Central memory CD8-positive, alpha-beta T cell (primary cell): ENCODE data around the gene C1orf141.

Experiments used
- ATAC-seq: fragments of 150-1000 bp; cut with Tn5 transposase; replicated peaks from 2 replicates; pipeline ENCODE4 v1.10.0; 2022; ENCODE audit warnings: mild to moderate bottlenecking, moderate FRiP score, moderate number of reproducible peaks; ENCODE audit not compliant: poor library complexity, severe bottlenecking; ENCODE audit errors: extremely low read depth
- DNase-seq, 2 donors: peaks; one replicate each; pipeline ENCODE4 v3.0.0; 2021; ENCODE audit warnings: low spot score in 2 of 2
- H3K27ac Mint-ChIP-seq: one replicate; pipeline ENCODE4 v1.8.0; 2022; ENCODE audit warnings: low read depth, mild to moderate bottlenecking, moderate library complexity, mixed read lengths
- H3K27me3 Mint-ChIP-seq: one replicate; pipeline ENCODE4 v1.8.0; 2022; ENCODE audit warnings: mixed read lengths
- H3K36me3 Mint-ChIP-seq: one replicate; pipeline ENCODE4 v1.8.0; 2022; ENCODE audit warnings: mild to moderate bottlenecking, moderate library complexity, mixed read lengths; ENCODE audit not compliant: insufficient read depth
- H3K4me1 Mint-ChIP-seq: one replicate; pipeline ENCODE4 v1.8.0; 2022; ENCODE audit warnings: mixed read lengths
- H3K4me3 Mint-ChIP-seq: one replicate; pipeline ENCODE4 v1.8.0; 2022; ENCODE audit warnings: mild to moderate bottlenecking, moderate library complexity, mixed read lengths
- H3K9me3 Mint-ChIP-seq: one replicate; pipeline ENCODE4 v1.8.0; 2022; ENCODE audit warnings: mixed read lengths

Gene C1orf141

GRCh38 chr1:67138813-67139499 is 4.2 kb upstream of the C1orf141 start:
- Mint-ChIP-seq H3K27me3 (peaks cover 13% of the 10 kb centered on the region), H3K27ac (no peak overlapping the region)
- no peak for ATAC-seq

GRCh38 chr1:67137307-67137753 is 2.6 kb upstream of the C1orf141 start:
- ATAC-seq: no peak
- Mint-ChIP-seq H3K36me3 (no peaks in the 10 kb centered on the region), H3K4me3 (no peak overlapping the region), H3K9me3 (no peaks in the 10 kb centered on the region), H3K27me3 (peaks cover 13% of the 10 kb centered on the region), H3K27ac (no peak overlapping the region), H3K4me1 (peaks cover 11% of the 10 kb centered on the region)
- no peak for DNase-seq

More at GRCh38 chr1:67138813-67139499, 4.2 kb upstream of the C1orf141 start:
- no peak overlapping the region for H3K4me3 Mint-ChIP-seq
- H3K9me3 Mint-ChIP-seq: no peaks in the 10 kb centered on the region
- DNase-seq: no peak
- no peaks in the 10 kb centered on the region for H3K36me3 Mint-ChIP-seq
- peaks cover 24% of the 10 kb centered on the region for H3K4me1 Mint-ChIP-seq

- Mint-ChIP-seq H3K9me3 (no peaks in the 10 kb centered on the region), H3K27me3 (peaks cover 13% of the 10 kb centered on the region), H3K27ac (no peak overlapping the region), H3K36me3 (no peaks in the 10 kb centered on the region), H3K4me3 (no peak overlapping the region), H3K4me1 (peaks cover 6% of the 10 kb centered on the region)
- no peak for ATAC-seq
- DNase-seq: no peak
These were observed 584 bp upstream of the C1orf141 start for GRCh38 chr1:67135354-67135753.

DNA sequence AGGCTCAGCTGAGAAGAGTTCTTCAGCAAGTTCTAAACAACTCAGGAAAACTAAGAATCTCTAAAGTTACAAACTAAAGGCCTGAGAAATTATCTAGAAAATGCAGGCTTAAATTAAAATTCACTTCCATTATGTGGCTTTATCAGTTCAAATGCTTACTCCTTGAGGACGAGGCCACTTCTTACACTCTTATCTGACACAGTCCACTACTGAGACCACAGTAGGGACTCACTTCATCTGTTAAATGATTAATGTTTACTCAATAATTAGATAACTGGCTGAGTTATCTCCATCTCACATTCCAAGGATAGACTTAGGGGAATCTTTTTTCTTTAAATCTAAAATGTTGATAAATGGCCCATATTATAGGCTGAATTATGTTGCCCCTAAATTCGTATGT is 1.6 kb downstream of the C1orf141 start:
- Mint-ChIP-seq H3K4me3 (no peak overlapping the region), H3K36me3 (no peaks in the 10 kb centered on the region), H3K27me3 (peaks cover 13% of the 10 kb centered on the region), H3K4me1 (peaks cover 6% of the 10 kb centered on the region), H3K27ac (no peak overlapping the region), H3K9me3 (no peaks in the 10 kb centered on the region)
- no peak for DNase-seq
- ATAC-seq: no peak

DNA sequence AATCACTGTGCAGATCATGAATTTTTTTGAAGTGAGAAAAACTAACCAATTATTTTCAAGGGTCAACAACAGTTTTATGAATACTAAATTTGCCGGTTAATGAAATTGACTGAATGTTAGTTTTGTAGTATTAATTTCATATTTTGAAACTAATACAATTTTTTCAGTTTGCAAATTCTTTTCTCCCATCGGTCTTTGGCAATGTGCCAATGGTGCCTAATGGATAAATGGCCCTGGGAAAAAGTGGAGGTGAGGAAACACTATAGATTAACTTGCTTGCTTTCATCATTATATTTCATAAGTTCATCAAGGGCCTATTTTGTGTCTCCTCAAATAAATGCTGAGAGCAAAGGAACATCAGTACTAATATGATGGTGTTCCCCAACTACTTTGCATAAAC is 4.1 kb downstream of the C1orf141 start:
- DNase-seq: no peak
- Mint-ChIP-seq H3K27ac (no peak overlapping the region), H3K9me3 (no peaks in the 10 kb centered on the region), H3K4me3 (no peak overlapping the region), H3K4me1 (peaks cover 6% of the 10 kb centered on the region), H3K36me3 (no peaks in the 10 kb centered on the region), H3K27me3 (peaks cover 13% of the 10 kb centered on the region)
- no peak for ATAC-seq

GRCh38 chr1:67126974-67127373 is 7.8 kb downstream of the C1orf141 start:
- no peak overlapping the region for H3K4me3 Mint-ChIP-seq
- no peaks in the 10 kb centered on the region for H3K4me1 Mint-ChIP-seq
- no peaks in the 10 kb centered on the region for H3K9me3 Mint-ChIP-seq
- no peaks in the 10 kb centered on the region for H3K27me3 Mint-ChIP-seq
- no peak overlapping the region for H3K27ac Mint-ChIP-seq
- DNase-seq: no peak
- H3K36me3 Mint-ChIP-seq: no peaks in the 10 kb centered on the region
- no peak for ATAC-seq

DNA sequence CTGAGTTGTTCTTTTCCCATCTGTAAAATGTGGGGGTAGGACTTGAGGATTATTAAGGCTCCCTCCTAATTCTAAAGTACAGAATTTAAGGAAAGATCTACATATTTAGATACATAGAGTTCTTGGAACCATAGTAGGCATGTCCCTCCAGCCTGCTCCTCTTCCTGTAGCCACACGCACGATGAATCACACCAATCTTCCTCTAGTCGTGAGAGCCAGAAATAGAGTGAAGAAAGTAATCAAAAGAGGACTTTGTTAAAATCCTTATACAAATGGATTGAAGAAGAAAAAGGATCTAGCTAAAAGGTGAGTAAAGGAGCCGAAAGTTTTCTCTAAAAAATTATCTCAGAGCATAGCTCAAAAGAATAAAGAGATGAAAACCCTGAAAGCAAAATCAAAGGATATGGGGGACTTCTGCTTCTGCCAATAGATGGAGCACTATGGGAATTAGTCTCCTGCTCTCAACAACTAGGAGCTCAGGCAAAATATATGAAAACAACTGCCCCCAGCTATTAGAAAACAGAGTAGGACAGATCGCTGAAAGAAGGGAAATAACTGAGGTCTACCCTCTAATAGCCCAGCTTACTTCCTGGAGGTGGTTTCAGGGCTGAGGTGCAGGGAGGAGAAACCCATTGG is 8.5 kb downstream of the C1orf141 start:
- H3K4me3 Mint-ChIP-seq: no peak overlapping the region
- no peaks in the 10 kb centered on the region for H3K36me3 Mint-ChIP-seq
- no peaks in the 10 kb centered on the region for H3K4me1 Mint-ChIP-seq
- H3K27ac Mint-ChIP-seq: no peak overlapping the region
- no peak for DNase-seq
- no peak for ATAC-seq
- no peaks in the 10 kb centered on the region for H3K27me3 Mint-ChIP-seq
- H3K9me3 Mint-ChIP-seq: no peaks in the 10 kb centered on the region

DNA sequence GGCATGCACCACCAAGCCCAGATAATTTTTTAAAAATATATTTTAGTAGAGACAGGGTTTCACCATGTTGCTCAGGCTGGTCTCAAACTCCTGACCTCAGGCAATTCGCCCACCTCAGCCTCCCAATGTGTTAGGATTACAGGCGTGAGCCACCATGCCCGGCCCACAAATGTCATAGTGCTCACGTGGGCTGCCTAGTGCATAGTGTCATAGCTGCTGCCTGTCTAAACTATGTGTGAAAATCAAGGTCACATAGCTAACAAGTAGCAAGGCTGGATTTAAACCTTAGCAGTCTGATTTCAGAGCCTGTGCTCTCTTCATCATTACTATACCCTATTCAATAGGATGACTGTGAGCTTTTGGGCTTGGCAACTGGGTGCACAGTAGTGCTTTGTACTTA is 10.3 kb downstream of the C1orf141 start:
- no peaks in the 10 kb centered on the region for H3K27me3 Mint-ChIP-seq
- no peak overlapping the region for H3K27ac Mint-ChIP-seq
- no peaks in the 10 kb centered on the region for H3K4me1 Mint-ChIP-seq
- H3K36me3 Mint-ChIP-seq: no peaks in the 10 kb centered on the region
- DNase-seq (no peak), ATAC-seq (no peak)
- no peaks in the 10 kb centered on the region for H3K9me3 Mint-ChIP-seq
- H3K4me3 Mint-ChIP-seq: no peak overlapping the region

- no peaks in the 10 kb centered on the region for H3K9me3 Mint-ChIP-seq
- ATAC-seq (no peak), DNase-seq (no peak)
- H3K4me1 Mint-ChIP-seq: no peaks in the 10 kb centered on the region
- no peak overlapping the region for H3K4me3 Mint-ChIP-seq
- no peaks in the 10 kb centered on the region for H3K36me3 Mint-ChIP-seq
- no peaks in the 10 kb centered on the region for H3K27me3 Mint-ChIP-seq
- no peak overlapping the region for H3K27ac Mint-ChIP-seq
These were observed 13.7 kb downstream of the C1orf141 start for GRCh38 chr1:67120855-67121619.

DNA sequence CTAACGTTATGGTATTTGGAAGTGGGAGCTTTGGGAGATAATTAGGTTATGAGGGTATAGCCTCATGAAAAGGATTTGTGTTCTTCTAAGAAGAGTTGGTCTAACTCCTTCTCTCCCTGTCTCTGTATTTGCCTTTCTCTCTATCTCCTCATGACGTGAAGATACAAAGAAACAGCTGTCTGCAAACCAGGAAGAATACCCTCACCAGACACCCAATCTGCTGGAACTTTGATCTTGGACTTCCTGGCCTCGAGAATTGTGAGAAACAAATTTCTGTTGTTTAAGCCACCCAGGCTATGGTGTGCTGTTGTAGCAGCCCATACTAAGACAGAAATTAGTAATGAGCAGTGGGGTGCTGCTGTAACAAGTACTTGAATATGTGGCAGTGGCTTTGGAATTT is 16.1 kb downstream of the C1orf141 start:
- no peak for ATAC-seq
- H3K27ac Mint-ChIP-seq: no peak overlapping the region
- no peaks in the 10 kb centered on the region for H3K36me3 Mint-ChIP-seq
- H3K9me3 Mint-ChIP-seq: peaks cover 5% of the 10 kb centered on the region
- H3K4me3 Mint-ChIP-seq: no peak overlapping the region
- no peaks in the 10 kb centered on the region for H3K27me3 Mint-ChIP-seq
- no peak for DNase-seq
- no peaks in the 10 kb centered on the region for H3K4me1 Mint-ChIP-seq

GRCh38 chr1:67118191-67118590 is 16.6 kb downstream of the C1orf141 start:
- Mint-ChIP-seq H3K27ac (no peak overlapping the region), H3K9me3 (peaks cover 5% of the 10 kb centered on the region), H3K4me1 (no peaks in the 10 kb centered on the region), H3K4me3 (no peak overlapping the region), H3K36me3 (peaks cover under 1% of the 10 kb centered on the region), H3K27me3 (no peaks in the 10 kb centered on the region)
- DNase-seq (no peak), ATAC-seq (no peak)

- Mint-ChIP-seq H3K9me3 (peaks cover 5% of the 10 kb centered on the region), H3K27ac (no peak overlapping the region), H3K4me3 (no peak overlapping the region), H3K27me3 (no peaks in the 10 kb centered on the region), H3K4me1 (no peaks in the 10 kb centered on the region), H3K36me3 (peaks cover 4% of the 10 kb centered on the region)
- ATAC-seq (no peak), DNase-seq (no peak)
These were observed 20.6 kb downstream of the C1orf141 start for GRCh38 chr1:67114162-67114561.

DNA sequence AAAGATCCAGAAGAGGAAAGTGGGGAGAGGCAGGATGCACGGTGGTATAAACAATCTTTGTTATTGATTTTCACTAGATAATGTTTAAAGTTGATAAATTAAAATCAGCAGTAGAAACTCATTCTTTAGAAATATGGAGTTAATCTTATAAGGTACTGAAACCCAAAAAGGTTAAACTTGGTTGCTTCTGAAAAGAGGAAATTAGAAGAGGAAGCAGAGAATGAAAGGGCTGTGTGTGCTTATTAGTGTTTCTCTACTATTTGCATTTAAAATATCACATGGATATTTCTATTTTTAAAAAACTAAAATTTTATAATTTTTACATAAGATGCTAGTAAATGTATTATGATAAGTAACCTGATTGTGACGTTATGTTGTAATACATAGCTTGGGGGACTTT is 24.4 kb downstream of the C1orf141 start:
- DNase-seq (no peak), ATAC-seq (no peak)
- Mint-ChIP-seq H3K27ac (no peak overlapping the region), H3K4me1 (no peaks in the 10 kb centered on the region), H3K27me3 (peaks cover 20% of the 10 kb centered on the region), H3K9me3 (peaks cover 5% of the 10 kb centered on the region), H3K36me3 (peaks cover 4% of the 10 kb centered on the region), H3K4me3 (no peak overlapping the region)
